ENCODE measurements around the gene GJB4. TPM values are rescaled to one million over a fixed set of nuclear protein-coding genes. Genes with fewer than 3 reads are reported as not detected.

The GJB4 gene
- total RNA-seq, 2 donors from 2014 or later, result 0.46 to 0.81 TPM

DNA sequence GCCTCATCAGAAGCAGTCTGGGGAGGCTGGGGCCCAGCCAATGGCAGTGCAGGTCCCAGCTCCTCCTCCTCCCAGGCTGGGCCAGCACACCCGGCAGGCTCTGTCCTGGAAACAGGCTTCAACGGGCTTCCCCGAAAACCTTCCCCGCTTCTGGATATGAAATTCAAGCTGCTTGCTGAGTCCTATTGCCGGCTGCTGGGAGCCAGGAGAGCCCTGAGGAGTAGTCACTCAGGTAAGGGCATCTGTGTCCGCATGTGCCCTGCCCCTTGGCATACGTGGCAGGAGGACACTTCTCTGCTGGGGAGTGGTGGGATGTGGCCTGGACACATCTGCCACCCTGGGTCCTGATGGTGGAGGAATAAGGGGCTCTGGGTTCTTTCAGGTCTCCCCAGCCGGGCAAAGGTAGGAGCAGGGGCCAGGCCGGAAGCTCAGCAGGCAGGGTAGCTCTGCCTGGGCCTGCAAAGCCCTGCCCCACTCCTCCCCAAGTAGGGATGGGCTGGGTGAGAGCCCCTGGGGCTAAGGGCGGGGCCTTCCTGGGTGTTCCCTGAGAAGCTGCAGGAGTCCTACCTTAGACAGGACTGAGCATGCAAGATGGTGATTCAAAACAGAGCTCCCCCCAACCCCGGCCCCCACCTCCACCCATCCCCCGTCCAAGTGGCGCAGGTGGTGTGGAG lies 4.4 kb upstream of the GJB4 start, which contains the start of gene GJB5:
Gene GJB5 (plus strand): TSS at position 84 of the 674 bp plus-strand sequence. CDS start 2,284 bp downstream, outside the sequence.
- no peak for DNase-seq

DNA sequence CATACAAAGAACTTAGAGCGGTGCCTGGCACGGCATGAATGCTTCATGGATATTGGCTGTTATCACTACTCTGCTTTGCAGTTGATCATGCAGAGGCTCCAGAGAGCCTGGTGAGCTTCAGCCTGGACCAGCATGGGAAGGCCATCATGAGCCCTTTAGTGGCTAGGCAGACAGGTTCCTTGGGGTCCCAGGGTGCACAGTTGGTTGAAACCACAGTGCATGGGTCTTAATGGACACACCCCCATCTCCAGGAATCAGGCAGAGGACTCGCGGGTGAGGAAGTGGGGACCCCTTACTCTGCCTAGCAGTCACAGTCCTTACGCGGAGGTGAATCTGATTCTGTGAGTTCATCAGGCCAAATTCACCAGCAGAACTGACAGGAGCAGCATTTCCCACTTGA lies 3.6 kb upstream of the GJB4 start:
- peaks cover 8% of the 10 kb centered on the region for H3K9me3 ChIP-seq (ENCODE audit: control insufficient read depth, low read length)
- Mint-ChIP-seq H3K36me3 (ENCODE audit: low read depth) (no peaks in the 10 kb centered on the region), H3K27ac (no peak overlapping the region), H3K4me1 (peaks cover 25% of the 10 kb centered on the region), H3K4me3 (no peak overlapping the region), H3K9me3 (no peaks in the 10 kb centered on the region), H3K27me3 (ENCODE audit: insufficient read depth) (no peaks in the 10 kb centered on the region)
- H3K9ac ChIP-seq (ENCODE audit: extremely low read depth, low read length, poor library complexity, severe bottlenecking), result no peak overlapping the region
- H3K4me3 ChIP-seq (ENCODE audit: low read length), result no peak overlapping the region
- peaks cover 10% of the 10 kb centered on the region for H3K4me1 ChIP-seq (ENCODE audit: control insufficient read depth, insufficient read depth, low read length)
- WGBS, 2 experiments (ENCODE audit: insufficient coverage in 1 of 2, insufficient read length in 1 of 2), result 98% methylated on average over 6 of the region's 6 CpGs
- TF ChIP-seq, protein P1, sequence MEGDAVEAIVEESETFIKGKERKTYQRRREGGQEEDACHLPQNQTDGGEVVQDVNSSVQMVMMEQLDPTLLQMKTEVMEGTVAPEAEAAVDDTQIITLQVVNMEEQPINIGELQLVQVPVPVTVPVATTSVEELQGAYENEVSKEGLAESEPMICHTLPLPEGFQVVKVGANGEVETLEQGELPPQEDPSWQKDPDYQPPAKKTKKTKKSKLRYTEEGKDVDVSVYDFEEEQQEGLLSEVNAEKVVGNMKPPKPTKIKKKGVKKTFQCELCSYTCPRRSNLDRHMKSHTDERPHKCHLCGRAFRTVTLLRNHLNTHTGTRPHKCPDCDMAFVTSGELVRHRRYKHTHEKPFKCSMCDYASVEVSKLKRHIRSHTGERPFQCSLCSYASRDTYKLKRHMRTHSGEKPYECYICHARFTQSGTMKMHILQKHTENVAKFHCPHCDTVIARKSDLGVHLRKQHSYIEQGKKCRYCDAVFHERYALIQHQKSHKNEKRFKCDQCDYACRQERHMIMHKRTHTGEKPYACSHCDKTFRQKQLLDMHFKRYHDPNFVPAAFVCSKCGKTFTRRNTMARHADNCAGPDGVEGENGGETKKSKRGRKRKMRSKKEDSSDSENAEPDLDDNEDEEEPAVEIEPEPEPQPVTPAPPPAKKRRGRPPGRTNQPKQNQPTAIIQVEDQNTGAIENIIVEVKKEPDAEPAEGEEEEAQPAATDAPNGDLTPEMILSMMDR (conservative IDR thresholded peaks at IDR 0.05), result no peak
- DNase-seq, result no peak
- H3K27ac ChIP-seq (ENCODE audit: low read depth, low read length), result no peak overlapping the region
- H3K27me3 ChIP-seq (ENCODE audit: control insufficient read depth, insufficient read depth, low read length, poor library complexity, severe bottlenecking), result no peaks in the 10 kb centered on the region
- H3K36me3 ChIP-seq (ENCODE audit: control insufficient read depth, insufficient read depth, low read length), result no peaks in the 10 kb centered on the region

More for the DNA sequence above, 4.4 kb upstream of the GJB4 start, which contains the start of gene GJB5:
- 89 to 93% methylated on average over 7 to 12 of the region's 13 CpGs for WGBS, 2 experiments (ENCODE audit: insufficient coverage in 1 of 2, insufficient read length in 1 of 2)
- TF ChIP-seq, protein P1 (conservative IDR thresholded peaks at IDR 0.05), result no peak
- Mint-ChIP-seq H3K27me3 (ENCODE audit: insufficient read depth) (no peaks in the 10 kb centered on the region), H3K36me3 (ENCODE audit: low read depth) (no peaks in the 10 kb centered on the region), H3K27ac (no peak within 1 kb of the TSS), H3K4me1 (peaks cover 33% of the 10 kb centered on the region), H3K9me3 (no peaks in the 10 kb centered on the region), H3K4me3 (no peak within 1 kb of the TSS)
- Histone ChIP-seq H3K27ac (ENCODE audit: low read depth, low read length) (no peak within 1 kb of the TSS), H3K4me1 (ENCODE audit: control insufficient read depth, insufficient read depth, low read length) (peaks cover 17% of the 10 kb centered on the region), H3K9ac (ENCODE audit: extremely low read depth, low read length, poor library complexity, severe bottlenecking) (no peak within 1 kb of the TSS), H3K9me3 (ENCODE audit: control insufficient read depth, low read length) (peaks cover 8% of the 10 kb centered on the region), H3K27me3 (ENCODE audit: control insufficient read depth, insufficient read depth, low read length, poor library complexity, severe bottlenecking) (no peaks in the 10 kb centered on the region), H3K4me3 (ENCODE audit: low read length) (no peak within 1 kb of the TSS), H3K36me3 (ENCODE audit: control insufficient read depth, insufficient read depth, low read length) (no peaks in the 10 kb centered on the region)

DNA sequence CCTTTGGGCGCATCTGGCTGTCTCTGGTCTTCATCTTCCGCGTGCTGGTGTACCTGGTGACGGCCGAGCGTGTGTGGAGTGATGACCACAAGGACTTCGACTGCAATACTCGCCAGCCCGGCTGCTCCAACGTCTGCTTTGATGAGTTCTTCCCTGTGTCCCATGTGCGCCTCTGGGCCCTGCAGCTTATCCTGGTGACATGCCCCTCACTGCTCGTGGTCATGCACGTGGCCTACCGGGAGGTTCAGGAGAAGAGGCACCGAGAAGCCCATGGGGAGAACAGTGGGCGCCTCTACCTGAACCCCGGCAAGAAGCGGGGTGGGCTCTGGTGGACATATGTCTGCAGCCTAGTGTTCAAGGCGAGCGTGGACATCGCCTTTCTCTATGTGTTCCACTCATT lies 2.2 kb upstream of the GJB4 start:
- no peaks in the 10 kb centered on the region for H3K9me3 Mint-ChIP-seq
- Histone ChIP-seq H3K9me3 (ENCODE audit: control insufficient read depth, low read length) (peaks cover 8% of the 10 kb centered on the region), H3K4me3 (ENCODE audit: low read length) (no peak overlapping the region), H3K4me1 (ENCODE audit: control insufficient read depth, insufficient read depth, low read length) (peaks cover 5% of the 10 kb centered on the region), H3K27ac (ENCODE audit: low read depth, low read length) (no peak overlapping the region), H3K27me3 (ENCODE audit: control insufficient read depth, insufficient read depth, low read length, poor library complexity, severe bottlenecking) (no peaks in the 10 kb centered on the region), H3K9ac (ENCODE audit: extremely low read depth, low read length, poor library complexity, severe bottlenecking) (no peak overlapping the region), H3K36me3 (ENCODE audit: control insufficient read depth, insufficient read depth, low read length) (no peaks in the 10 kb centered on the region)
- peaks cover 15% of the 10 kb centered on the region for H3K4me1 Mint-ChIP-seq
- H3K27me3 Mint-ChIP-seq (ENCODE audit: insufficient read depth), result no peaks in the 10 kb centered on the region
- DNase-seq, result no peak
- no peak overlapping the region for H3K27ac Mint-ChIP-seq
- H3K36me3 Mint-ChIP-seq (ENCODE audit: low read depth), result no peaks in the 10 kb centered on the region
- no peak overlapping the region for H3K4me3 Mint-ChIP-seq
- TF ChIP-seq, protein P1 (conservative IDR thresholded peaks at IDR 0.05), result no peak
- WGBS, 2 experiments (ENCODE audit: insufficient coverage in 1 of 2, insufficient read length in 1 of 2), result 94 to 98% methylated on average over 15 to 21 of the region's 21 CpGs
